HepG2 (cell line): ENCODE data around the gene C5orf15.

ENCODE experiments used
- CTCF ChIP-seq: sonication (generic); formaldehyde crosslinking; IDR thresholded peaks from 2 replicates; pipeline ENCODE4 v1.5.0; 2020; ENCODE audit warnings: mild to moderate bottlenecking, missing genetic modification reagents, moderate library complexity
- HNF4A ChIP-seq: sonication (generic); formaldehyde crosslinking; IDR thresholded peaks from 2 replicates; pipeline ENCODE4 v1.4.0; 2020; ENCODE audit warnings: missing genetic modification reagents
- HNRNPUL1 ChIP-seq: fragments of 200-400 bp; formaldehyde crosslinking; IDR thresholded peaks from 2 replicates; pipeline ENCODE4 v1.6.1; 2017; ENCODE audit warnings: low read depth, mild to moderate bottlenecking, low read length, moderate library complexity
- MED8 ChIP-seq: sonication (generic); formaldehyde crosslinking; IDR thresholded peaks from 2 replicates; pipeline ENCODE4 v1.8.1; 2023; ENCODE audit warnings: mild to moderate bottlenecking, missing genetic modification reagents; ENCODE audit not compliant: insufficient replicate concordance
- NR2F2 ChIP-seq: IDR thresholded peaks from 2 replicates; pipeline ENCODE4 v1.6.1; 2012; ENCODE audit warnings: low read depth, inconsistent platforms, borderline replicate concordance
- RNF2 ChIP-seq: fragments of 450-650 bp; conservative IDR thresholded peaks from 2 replicates; pipeline ENCODE4 v1.6.1; 2016; ENCODE audit warnings: low read depth
- ZBTB10 ChIP-seq: sonication (generic); formaldehyde crosslinking; IDR thresholded peaks from 2 replicates; pipeline ENCODE4 v1.4.0; 2020; ENCODE audit warnings: missing genetic modification reagents, borderline replicate concordance
- ZBTB38 ChIP-seq: sonication (generic); formaldehyde crosslinking; IDR thresholded peaks from 2 replicates; pipeline ENCODE4 v1.5.1; 2020; ENCODE audit warnings: mild to moderate bottlenecking, missing genetic modification reagents
- ZNF720 ChIP-seq: sonication (generic); formaldehyde crosslinking; IDR thresholded peaks from 2 replicates; pipeline ENCODE4 v1.4.0; 2020; ENCODE audit warnings: missing genetic modification reagents

GRCh38 chr5:133943475-133943817 lies 25.0 kb downstream of the C5orf15 start:
- no peak for TF ChIP-seq ZBTB38
- no peak for TF ChIP-seq CTCF
- TF ChIP-seq ZBTB10 (CRISPR knock-in tag) = no peak
- TF ChIP-seq NR2F2 = no peak
- TF ChIP-seq HNF4A (CRISPR knock-in tag) = no peak
- no peak for TF ChIP-seq MED8 (CRISPR knock-in tag)
- TF ChIP-seq RNF2 = no peak
- no peak for TF ChIP-seq HNRNPUL1
- TF ChIP-seq ZNF720 = no peak
